ENCODE data around the gene UBE2Z. TPM values are rescaled to one million over a fixed set of nuclear protein-coding genes. Genes with fewer than 3 reads are reported as not detected.

UBE2Z gene
- total and polyA plus RNA-seq, 2 of the 8 experiments (the other 6 are each of a cell fraction or from before 2014, with no cell fraction given): 73.4 to 75.9 TPM

DNA sequence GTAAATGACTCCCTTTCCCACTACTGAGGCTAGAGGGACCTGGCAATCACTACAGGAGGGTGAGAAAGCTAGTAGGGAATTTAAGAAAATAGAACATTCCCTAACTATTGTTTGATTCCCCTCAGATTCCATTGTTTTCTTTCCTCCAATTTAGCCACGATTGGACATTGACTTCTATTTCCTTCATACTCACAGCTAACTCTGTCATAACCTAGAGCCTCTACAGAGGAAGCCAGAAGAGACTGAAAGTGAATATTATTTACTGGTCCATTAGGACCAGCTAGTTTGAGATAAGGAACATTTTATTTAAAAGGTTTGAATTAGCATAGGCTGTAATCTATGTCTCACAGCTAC, 21.6 kb downstream of the UBE2Z start:
- no peak overlapping the region for H3K9ac ChIP-seq (replicated peaks in 1 of 4; ENCODE audit: extremely low read depth in 1 of 4, low read depth in 3 of 4, low read length in 3 of 4)
- CTCF ChIA-PET (ENCODE audit: partially characterized antibody): interaction anchor here (0.7 to 2.2 kb wide), 5 partner anchors 12 to 106 kb away, joined by 3 to 8 read pairs (median 4); no protein-coding TSS in a partner anchor
- H3K27me3 ChIP-seq (replicated peaks in 1 of 4; ENCODE audit: control insufficient read depth in 3 of 4, extremely low read depth in 1 of 4, insufficient read depth in 3 of 4, low read length in 3 of 4): no peaks in the 10 kb centered on the region
- H3K79me1 ChIP-seq (ENCODE audit: low read depth, low read length): no peaks in the 10 kb centered on the region
- DNase-seq (ENCODE audit: low read depth in 1 of 2, low spot score in 2 of 2) (no peak), FAIRE-seq (no peak)
- H4K8ac ChIP-seq (ENCODE audit: extremely low read depth, insufficient read depth, low read length): no peak overlapping the region
- H3K4me2 ChIP-seq (ENCODE audit: insufficient read depth in 1 of 2, low read depth in 2 of 2, low read length in 2 of 2): no peak overlapping the region
- no peak overlapping the region for H4K91ac ChIP-seq (replicated peaks; ENCODE audit: insufficient read length, low read length)
- no peak overlapping the region for H2BK120ac ChIP-seq (replicated peaks; ENCODE audit: low read depth, low read length)
- no peak overlapping the region for H3K23ac ChIP-seq (ENCODE audit: insufficient read length)
- no peaks in the 10 kb centered on the region for H3K9me3 ChIP-seq (ENCODE audit: insufficient read depth in 2 of 2, low read depth in 1 of 2, low read length in 1 of 2)
- no peak overlapping the region for H3K18ac ChIP-seq (ENCODE audit: extremely low read depth, low read length)
- H3K4ac ChIP-seq (replicated peaks; ENCODE audit: insufficient read length, low read depth, low read length): no peak overlapping the region
- WGBS, 2 experiments (ENCODE audit: extremely low coverage in 1 of 2, insufficient coverage in 1 of 2, insufficient read length in 1 of 2, insufficient replicate concordance in 2 of 2, low coverage in 1 of 2, low lambda C conversion rate in 2 of 2, missing lambda C conversion rate in 1 of 2): 89% methylated on average over 1 of the region's 1 CpG; no CpG with 5 or more reads in 1 of the 2 experiments
- H3K36me3 ChIP-seq (ENCODE audit: control insufficient read depth in 2 of 4, insufficient read depth in 4 of 4, low read length in 3 of 4): peaks cover 24 to 85% (median 56%) of the 10 kb centered on the region in 4 experiments
- H2BK20ac ChIP-seq (ENCODE audit: low read length): no peak overlapping the region
- H2BK12ac ChIP-seq (ENCODE audit: low read depth, low read length): no peak overlapping the region
- H3K56ac ChIP-seq (replicated peaks; ENCODE audit: insufficient read length, low read depth, low read length): no peak overlapping the region
- H2BK15ac ChIP-seq (ENCODE audit: low read length): no peak overlapping the region
- POLR2A ChIA-PET (ENCODE audit: partially characterized antibody): interaction anchor here (0.6 to 11.8 kb wide), 23 partner anchors 10 to 362 kb away, joined by 3 to 143 read pairs (median 6); partner anchors contain the start of genes IGF2BP1, SNF8 and UBE2Z
- H2AK5ac ChIP-seq (ENCODE audit: low read depth, low read length): no peak overlapping the region
- no peaks in the 10 kb centered on the region for H3K23me2 ChIP-seq (ENCODE audit: low read depth, low read length)
- no peak overlapping the region for H3K27ac ChIP-seq (ENCODE audit: low read depth, low read length)
- H3K4me3 ChIP-seq (ENCODE audit: extremely low read depth in 1 of 4, insufficient read depth in 2 of 4, low read depth in 3 of 4, low read length in 4 of 4): no peak overlapping the region
- H3K79me2 ChIP-seq (ENCODE audit: control insufficient read depth in 1 of 2, insufficient read depth in 2 of 2, low read length in 2 of 2): no peaks in the 10 kb centered on the region
- H4K5ac ChIP-seq (ENCODE audit: insufficient read length, low read depth, low read length): no peak overlapping the region
- no peak overlapping the region for H2BK5ac ChIP-seq (ENCODE audit: low read depth, low read length)
- no peaks in the 10 kb centered on the region for H3K4me1 ChIP-seq (replicated peaks in 1 of 4; ENCODE audit: control insufficient read depth in 3 of 4, insufficient read depth in 4 of 4, low read length in 3 of 4)
- H2AFZ ChIP-seq (ENCODE audit: low read length): no peak overlapping the region
- H3K14ac ChIP-seq (ENCODE audit: insufficient read length): no peak overlapping the region
- H4K20me1 ChIP-seq (replicated peaks in 1 of 2; ENCODE audit: control insufficient read depth in 1 of 2, insufficient read depth in 2 of 2, low read length in 2 of 2): peaks cover 6 to 12% of the 10 kb centered on the region in 2 experiments
- TF ChIP-seq TAF7 (optimal IDR thresholded peaks at IDR 0.05; ENCODE audit: borderline replicate concordance, low read depth, low read length) (no peak), RNF2 (IDR thresholded peaks at IDR 0.05; ENCODE audit: borderline replicate concordance, low read depth, low read length, missing control alignments, poor library complexity, severe bottlenecking) (no peak), NANOG (IDR thresholded peaks at IDR 0.05; ENCODE audit: insufficient read depth, low read depth, low read length, poor library complexity, severe bottlenecking) (no peak), BCL11A (IDR thresholded peaks at IDR 0.05; ENCODE audit: low read depth in 2 of 2, low read length in 2 of 2) (no peak), MAFK (IDR thresholded peaks at IDR 0.05; ENCODE audit: low read depth, low read length) (no peak), FOSL1 (IDR thresholded peaks at IDR 0.05; ENCODE audit: insufficient read depth, low read depth, low read length) (no peak), SUZ12 (IDR thresholded peaks at IDR 0.05; ENCODE audit: low read length) (no peak), PHF8 (conservative IDR thresholded peaks at IDR 0.05; ENCODE audit: low read depth, low read length) (no peak), SP2 (IDR thresholded peaks at IDR 0.05; ENCODE audit: low read length) (no peak), TEAD4 (IDR thresholded peaks at IDR 0.05; ENCODE audit: low read depth, low read length) (no peak), JUN (IDR thresholded peaks at IDR 0.05; ENCODE audit: low read depth, low read length) (no peak), KDM5A (IDR thresholded peaks at IDR 0.05; ENCODE audit: low read length) (no peak)
- TF ChIP-seq, protein P1, sequence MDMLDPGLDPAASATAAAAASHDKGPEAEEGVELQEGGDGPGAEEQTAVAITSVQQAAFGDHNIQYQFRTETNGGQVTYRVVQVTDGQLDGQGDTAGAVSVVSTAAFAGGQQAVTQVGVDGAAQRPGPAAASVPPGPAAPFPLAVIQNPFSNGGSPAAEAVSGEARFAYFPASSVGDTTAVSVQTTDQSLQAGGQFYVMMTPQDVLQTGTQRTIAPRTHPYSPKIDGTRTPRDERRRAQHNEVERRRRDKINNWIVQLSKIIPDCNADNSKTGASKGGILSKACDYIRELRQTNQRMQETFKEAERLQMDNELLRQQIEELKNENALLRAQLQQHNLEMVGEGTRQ (IDR thresholded peaks at IDR 0.05; ENCODE audit: low read length): no peak
